GM19328 (cell line): ENCODE data around the gene RIT1.
"Not testable (repeated sequence)": the region's sequence is repeated elsewhere in the genome, so short reads cannot be mapped to it uniquely, and the experiment has no call there.

Source experiments
- ATAC-seq: cut with Tn5 transposase; IDR thresholded peaks from one replicate; pipeline ENCODE4 v1.9.1; 2021; ENCODE audit warnings: mild to moderate bottlenecking, moderate library complexity; ENCODE audit not compliant: unreplicated experiment

RIT1 gene

DNA sequence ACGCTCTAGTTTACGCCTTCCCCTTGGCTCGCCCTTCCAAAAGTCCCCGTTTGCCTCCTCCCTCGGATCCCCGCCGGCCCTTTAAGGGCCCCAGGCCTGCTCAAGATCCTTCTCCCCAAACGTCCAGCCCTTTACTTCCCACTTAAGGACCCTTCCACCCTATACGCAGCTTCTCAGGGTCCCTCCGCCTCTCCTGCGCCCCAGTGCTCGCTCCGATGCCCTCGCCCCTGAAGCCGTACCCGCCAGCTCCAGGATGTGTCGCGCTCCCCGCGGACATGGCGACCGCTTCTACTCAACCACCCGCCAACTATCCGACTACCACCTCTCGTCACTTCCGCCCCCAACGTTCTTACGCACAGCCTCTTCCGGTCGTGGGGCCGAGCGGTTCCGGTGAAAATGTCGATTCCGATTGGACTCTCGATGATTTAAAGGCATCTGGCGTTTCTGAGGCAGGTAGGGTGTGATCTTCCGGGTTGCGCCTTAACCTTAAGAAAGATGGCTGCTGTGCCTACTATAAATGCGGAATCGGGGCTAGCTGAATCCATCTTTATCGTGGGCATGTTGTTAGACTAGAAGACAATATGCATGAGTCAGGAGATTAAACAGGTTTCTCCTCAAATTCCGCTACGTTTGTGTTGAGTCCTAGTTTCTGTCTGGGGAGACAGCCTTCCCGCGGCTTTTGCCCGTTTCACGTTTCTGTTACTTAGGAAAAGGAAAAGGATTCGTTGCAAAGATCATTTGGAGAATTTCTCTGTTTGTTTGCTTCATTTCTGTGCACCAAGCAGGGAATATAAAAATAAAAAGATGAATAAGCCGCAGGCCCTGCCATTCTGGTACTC is 23.2 kb upstream of the RIT1 start, which contains the start of gene KHDC4:
TSS of gene KHDC4 (minus strand) at position 317 of the 839 bp plus-strand sequence. CDS start at position 277, 40 bp downstream.
- peak; percentile 88 for ATAC-seq

DNA sequence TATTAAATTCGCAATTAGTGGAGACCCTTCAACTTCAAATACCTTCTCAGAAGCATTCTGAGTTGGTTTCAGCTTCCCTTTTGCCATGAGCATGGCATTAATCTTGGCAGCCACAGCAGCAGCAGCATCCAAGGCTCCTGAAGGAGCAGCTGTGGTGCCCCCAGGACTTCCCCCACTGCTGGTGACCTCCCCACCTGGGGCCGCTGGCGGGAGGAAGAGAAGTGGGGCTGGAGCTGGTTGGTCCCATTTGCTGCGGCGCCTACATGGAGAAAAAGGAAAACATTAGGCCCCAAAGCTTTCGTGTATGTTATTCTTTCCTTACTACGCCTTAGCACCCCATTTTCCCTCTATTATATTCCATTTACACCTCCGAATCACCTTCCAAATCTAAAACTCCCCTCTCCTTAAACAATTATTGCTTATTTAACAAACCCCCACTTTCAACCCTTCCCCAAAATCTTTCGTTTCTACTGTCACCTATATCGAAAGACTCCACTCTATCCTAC is 22.5 kb upstream of the RIT1 start:
- no peak for ATAC-seq

DNA sequence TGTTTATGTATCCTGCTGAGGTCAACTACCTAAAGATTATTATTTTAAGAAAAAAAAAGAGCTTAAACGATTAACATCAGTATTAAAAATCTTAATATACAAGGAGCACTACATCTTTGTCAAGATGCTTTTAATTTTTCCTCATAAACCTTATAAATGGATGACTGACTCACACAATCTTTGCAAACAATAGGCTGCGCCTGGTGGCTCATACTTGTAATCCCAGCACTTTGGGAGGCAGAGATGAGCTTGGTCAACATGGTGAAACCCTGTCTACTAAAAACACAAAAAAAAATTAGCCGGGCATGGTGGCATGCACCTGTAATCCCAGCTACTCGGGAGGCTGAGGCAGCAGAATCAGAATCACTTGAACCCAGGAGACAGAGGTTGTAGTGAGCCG is 21.3 kb upstream of the RIT1 start:
- no peak for ATAC-seq

DNA sequence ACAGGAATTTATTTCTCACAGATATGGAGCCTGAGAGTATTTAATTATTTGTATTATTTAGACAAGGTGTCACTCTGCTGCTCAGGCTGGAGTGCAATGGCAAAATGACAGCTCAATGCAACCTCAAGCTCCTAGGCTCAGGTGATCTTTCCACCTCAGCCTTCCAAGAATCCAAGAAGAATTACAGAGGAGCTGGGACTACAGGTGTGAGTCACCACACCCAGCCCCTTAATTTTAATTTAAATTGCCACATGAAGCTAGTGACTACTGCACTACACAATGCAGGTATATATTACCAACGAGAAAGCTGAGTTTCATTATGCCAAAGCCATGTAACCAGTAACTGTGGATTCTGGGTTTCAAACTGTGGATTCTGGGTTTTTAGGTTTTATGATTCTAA is 20.9 kb upstream of the RIT1 start:
- ATAC-seq = no peak

DNA sequence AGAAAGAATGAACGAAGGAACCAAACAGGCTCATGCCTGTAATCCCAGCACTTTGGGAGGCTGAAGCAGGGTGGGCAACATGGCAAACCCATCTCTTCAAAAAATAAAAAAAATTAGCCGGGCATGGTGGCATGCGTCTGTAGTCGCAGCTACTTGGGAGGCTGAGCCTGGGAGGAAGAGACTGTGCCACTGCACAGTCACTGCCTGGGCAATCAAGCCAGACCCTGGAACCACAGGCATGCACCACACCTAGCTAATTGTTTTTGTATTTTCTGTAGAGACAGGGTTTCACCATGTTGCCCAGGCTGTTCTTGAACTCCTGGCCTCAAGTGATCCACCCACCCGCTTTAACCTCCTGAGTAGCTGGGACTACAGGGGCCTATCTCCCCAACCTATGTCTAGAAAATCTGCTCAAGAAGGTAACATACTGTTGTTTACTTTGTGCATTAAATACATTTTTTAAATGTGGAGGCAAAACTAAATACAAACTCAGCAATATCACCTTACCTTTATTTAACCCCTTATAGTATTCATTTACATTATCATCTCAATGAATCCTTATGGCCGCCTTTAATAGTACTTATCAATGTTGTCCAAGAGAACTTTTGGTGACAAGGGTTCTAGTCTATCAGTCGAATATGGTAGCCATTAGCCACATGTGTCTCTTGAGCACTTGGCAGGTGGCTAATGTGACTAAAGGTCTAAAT is 20.3 kb upstream of the RIT1 start:
- ATAC-seq = no peak

DNA sequence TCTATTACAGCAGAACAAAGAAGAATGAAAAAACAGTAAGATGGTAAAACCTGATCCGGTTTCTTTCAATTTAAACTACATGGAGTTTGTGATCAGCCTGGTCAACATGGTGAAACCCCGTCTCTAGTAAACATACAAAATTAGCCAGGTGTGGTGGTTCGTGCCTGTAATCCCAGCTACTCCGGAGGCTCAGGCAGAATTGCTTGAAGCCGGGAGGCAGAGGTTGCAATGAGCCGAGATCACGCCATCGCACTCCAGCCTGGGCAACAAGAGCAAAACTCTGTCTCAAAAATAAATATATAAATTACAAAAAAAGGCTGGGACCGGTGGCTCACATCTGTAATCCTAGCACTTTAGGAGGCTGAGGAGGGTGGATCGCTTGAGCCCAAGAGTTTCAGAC is 19.6 kb upstream of the RIT1 start:
- not testable (repeated sequence) for ATAC-seq

DNA sequence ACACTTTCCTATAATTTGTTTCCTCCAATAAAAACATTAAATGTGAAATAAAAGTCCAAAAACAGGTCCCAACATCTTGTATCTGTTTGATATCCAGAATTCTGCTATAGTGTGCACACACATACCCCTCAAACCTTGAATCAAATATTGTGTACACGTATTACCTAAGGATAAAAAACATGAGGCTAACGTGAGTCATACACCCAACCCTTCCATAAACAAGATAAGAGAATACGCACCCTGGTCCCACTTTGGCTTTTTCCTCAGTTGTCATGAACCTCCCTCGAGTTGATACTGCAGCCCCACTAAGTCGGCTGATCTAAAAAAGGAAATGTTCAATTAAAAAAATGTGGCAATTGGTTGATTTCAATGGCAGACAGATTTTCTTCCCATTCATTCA is 17.9 kb upstream of the RIT1 start:
- no peak for ATAC-seq

DNA sequence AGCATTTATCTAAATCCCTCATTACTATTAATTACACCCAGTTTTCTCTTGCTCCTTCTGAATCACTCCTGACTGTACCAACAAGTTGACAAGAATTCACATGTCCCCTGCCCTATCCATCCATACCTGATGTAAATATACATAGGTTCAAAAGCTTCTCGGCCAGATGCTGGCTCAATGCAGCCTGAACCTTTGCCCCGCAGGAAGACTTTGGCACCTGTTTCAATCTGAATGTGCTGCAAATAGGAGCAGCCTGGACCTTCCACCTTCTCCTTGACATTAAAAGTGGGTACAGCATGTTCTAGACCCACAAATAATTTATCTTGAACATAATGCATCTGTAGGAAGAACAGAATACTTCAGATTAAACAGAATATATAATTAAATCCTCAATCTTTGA is 14.4 kb upstream of the RIT1 start:
- ATAC-seq = no peak

DNA sequence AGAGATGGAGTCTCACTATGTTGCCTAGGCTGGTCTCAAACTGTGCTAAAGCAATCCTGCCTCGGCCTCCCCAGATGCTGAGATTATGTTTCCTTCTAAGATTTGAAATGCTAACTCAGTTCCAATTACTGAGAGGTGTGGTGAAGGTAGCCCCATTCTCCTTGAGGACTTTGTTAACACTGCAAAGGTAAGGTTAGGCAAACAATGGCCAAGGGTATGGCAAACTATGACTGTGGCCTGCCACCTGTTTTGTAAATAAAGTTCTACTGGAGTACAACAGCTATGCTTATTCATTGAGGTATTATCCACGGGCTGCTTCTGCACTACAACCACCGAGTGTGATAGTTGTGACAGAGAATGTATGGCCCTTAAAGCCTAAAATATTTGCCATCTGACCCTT is 9.6 kb upstream of the RIT1 start:
- ATAC-seq = no peak

DNA sequence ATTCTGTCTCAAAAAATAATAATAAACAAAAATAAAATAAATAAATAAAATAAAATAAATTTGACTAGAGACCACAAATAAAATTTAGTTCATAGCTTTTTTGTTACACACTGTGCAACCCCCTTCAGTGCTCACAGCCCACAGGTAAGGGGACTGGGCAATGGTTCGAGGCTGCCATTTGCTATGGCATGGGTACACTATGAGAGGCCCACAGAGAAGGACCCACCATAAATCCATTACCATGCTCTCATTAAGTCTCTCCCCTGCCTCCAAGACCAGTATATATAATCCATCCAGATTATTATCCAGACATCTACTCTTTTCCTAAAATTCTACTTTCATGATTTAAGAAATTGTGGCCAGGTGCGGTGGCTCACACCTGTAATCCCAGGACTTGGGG is 8.7 kb upstream of the RIT1 start:
- ATAC-seq = no peak

DNA sequence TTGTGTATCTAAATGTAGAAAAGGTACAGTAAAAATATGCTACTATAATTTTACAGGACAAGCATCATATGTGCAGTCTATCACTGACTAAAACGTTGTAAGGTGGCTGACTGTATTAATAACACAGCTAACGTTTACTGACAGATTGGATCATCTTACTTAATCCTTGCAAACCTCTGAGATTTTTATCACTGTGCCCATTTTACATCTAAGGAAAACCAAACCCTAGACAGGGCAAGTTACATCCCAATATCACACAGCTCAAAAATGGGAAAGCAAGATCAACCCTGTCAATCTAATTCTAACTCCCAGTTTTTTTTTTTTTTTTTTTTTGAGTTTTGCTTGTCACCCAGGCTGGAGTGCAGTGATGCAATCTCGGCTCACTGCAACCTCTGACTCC is 7.5 kb upstream of the RIT1 start:
- no peak for ATAC-seq

DNA sequence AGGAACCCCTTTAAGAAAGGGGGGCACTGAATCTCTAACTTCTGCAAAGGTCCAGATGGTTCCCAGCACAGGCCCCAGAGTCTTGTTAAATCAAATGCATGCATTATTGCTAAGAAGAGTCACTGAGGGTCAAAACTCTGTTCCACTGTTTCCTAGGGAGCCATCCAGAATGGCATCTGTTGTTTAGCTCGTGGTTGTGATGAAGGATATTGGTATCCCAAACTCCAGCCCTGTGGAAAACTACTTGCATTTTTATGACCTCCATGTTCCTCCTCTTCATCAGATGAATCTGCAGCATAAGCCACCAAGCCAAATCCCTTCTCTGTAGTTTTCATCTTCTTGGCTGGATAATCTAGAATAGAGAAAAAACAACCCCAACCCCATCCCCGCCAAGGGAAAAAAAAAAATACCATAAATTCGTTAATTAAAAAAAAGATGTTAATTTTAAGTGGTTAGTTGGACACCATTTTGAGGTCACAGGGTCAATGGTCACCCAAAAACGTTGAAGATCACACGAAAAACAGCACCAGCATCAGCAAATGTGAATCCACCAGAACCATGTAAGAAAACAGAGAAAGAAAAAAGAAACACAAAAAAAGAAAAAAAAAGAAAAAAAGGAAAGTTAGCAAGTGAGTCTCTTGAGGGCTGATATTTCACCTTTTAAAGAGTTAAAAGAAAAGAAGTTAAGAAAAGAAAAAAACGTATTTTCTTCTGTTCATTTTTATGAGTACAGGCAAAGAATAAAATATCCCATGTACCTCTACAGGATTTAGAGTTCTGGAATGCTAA is 3.0 kb upstream of the RIT1 start:
- no peak for ATAC-seq

DNA sequence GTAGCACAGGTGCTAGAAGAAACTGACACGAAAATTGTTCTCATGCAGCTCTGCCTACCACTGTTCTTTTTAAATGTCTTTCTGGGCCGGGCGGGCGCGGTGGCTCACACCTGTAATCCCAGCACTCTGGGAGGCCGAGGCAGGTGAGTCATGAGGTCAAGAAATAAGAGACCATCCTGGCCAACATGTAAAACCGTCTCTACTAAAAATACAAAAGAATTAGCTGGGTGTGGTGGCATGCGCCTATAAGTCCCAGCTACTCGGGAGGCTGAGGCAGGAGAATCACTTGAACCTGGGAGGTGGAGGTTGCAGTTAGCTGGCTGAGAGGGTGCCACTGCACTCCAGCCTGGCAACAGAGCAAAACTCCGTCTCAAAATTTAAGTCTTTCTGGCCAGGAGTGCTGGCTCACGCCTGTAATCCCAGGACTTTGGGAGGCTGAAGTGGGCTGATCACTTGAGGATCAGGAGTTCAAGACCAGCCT is 947 bp upstream of the RIT1 start:
- no peak for ATAC-seq

DNA sequence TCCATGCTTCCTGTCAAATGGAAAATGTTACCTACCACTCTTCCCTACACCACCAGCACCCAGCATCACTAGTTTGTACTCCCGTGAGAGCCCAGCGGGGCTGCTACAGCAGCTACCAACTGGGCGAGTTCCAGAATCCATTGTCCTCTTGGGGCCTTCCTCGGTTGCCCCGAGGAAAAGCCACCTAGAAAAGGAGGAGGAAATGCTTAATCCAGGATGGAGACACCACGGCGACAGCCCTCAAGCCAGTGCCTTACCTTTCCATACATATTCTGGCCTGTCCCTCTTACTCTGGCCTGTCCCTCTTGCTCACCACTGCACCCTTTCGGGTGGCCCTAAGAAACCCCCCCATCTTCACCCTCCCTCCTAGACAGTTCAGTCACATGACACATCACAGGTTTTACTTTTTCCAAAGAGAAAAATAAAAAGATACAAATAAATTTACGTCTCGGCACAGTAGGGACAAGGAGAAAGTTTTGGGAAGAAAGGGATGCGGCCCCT is 478 bp downstream of the RIT1 start:
- ATAC-seq = no peak

DNA sequence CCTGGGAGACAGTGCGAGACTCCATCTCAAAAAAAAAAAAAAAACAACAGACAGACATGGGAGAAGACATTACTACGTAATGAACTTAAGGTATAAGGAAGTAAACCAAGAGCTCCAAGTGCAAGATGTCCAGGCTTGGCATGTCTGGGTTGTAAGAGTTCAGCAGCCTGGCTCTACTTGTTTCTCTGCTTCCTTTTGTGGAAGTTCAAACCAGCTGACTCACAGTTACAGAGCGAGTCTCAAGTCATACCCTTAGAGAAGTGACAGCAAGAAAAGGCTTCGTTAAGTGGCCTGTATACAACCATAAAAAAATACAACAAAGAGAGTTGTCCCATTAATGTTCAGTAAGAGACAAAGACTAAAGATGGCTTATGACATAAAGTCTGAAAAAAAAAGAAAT is 1.3 kb downstream of the RIT1 start:
- no peak for ATAC-seq

DNA sequence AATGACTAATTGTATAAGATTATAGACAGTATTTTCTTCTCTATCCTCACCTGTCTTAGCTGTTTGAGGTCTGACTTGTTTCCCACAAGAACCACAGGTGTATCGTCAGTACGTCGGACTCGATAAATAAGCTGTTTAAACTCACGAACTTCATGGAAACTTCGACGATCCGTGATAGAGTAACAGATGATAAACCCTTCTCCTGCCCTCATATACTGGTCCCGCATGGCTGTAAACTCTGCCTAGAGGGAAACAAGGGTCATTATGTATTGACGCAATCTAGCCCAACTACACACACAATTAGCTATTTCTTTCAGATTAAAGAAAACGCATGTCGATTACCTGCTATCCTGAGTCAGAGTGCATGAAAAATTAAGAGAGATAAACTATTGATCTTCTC is 6.9 kb downstream of the RIT1 start:
- no peak for ATAC-seq

DNA sequence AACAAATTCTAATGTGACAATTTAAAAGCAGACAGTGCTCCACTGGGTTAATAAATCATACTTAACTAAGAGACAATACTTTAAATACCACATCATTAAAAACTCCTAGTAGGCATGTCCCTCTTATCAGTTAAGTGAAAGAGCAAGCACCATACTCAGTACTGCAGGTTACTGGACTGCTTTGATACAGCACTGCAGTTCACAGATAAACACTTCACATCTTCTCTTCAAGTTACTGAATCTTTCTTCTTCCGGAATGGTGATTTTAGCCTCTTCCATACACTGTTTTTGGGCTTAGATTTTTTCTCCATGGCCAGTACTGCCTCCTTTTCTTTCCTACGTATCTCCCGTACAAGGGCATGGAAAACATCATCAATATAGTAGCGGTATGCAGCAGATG is 11.0 kb downstream of the RIT1 start:
- no peak for ATAC-seq

DNA sequence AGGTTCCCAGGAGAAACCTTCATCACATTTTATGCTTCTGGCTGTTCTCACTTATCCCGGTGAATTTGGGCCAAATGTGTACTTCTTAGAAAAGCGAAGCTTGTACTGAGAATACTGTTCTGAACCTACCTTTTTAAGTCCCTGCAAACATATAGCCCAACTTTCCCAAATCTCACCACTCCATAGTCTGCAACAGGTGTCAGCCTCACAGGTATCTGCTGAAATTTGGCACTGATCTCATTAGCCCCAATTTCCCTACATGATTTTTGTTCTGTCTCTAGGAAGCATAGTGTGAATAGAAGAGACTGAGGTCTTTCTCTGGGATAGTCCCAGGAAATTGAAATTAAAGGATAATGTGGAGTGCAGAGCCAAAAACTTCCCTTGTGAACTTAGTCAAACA is 11.5 kb downstream of the RIT1 start:
- no peak for ATAC-seq

DNA sequence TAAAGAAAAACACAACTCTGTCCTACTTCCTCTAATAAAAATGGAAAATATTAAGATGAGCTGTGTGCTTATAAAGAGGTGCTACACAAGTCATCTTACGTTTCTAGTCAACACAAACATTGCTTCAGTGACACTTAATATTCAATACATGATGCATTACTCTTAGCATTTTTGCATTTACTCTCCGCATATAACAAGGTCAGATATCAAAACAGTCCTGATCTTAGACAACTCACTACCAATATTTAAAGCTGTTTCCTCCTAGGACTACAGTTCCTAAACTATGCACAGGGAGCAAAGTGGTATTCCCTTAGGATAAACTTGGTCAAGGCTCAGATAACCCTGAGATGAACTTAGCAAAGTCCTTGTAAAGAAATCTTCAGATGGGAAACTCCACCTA is 12.3 kb downstream of the RIT1 start:
- no peak for ATAC-seq

DNA sequence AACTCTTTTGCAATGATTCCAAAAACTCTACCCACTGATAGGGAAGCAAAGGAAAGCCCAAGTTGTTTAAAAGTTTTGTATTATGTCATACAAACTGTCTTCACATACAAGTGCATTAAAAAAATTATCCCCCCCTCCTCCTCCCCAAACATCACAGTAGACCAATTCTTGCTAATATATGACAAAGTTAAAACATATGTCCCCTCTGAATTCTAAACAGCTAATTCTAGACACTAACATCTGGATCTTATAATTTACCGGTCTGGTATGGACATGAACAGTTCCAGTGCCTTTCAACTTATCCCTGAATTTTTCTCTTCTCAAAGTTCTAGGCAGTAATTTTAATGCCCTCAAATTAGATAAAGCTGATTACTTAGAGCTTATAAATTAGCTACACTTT is 13.4 kb downstream of the RIT1 start:
- no peak for ATAC-seq

DNA sequence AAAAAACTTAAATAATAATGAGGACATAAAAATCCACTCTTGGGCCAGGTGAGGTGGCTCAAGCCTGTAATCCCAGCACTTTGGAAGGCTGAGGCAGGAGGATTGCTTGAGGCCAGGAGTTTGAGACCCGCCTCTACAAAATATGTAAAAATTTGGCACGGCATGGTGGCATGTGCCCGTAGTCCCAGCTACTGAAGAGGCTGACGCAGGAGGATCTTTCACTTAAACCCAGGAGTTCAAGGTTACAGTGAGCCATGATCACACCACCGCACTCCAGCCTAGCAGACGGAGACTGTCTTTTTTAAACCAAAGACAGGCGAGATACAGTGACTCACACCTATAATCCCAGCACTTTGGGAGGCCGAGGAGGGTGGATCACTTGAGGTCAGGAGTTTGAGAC is 14.7 kb downstream of the RIT1 start:
- ATAC-seq = not testable (repeated sequence)
